Keratinocyte (primary cell): ENCODE results near the gene DSCAML1. TPM values are rescaled to one million over a fixed set of nuclear protein-coding genes. Genes with fewer than 3 reads are reported as not detected.

Experiments
- DNase-seq: peaks from one replicate; pipeline ENCODE4 v3.0.0-alpha.2; 2011; ENCODE audit warnings: low read depth, missing footprints, low spot score
- FAIRE-seq: peaks from 2 replicates; lab custom pipeline; 2011; peaks lifted over from hg19 to GRCh38; lab: Jason Lieb, UNC
- H2AFZ ChIP-seq: 2 replicates; pipeline ENCODE4 v1.6.0; 2012; ENCODE audit warnings: low read length, control low read depth, inconsistent platforms; ENCODE audit not compliant: control insufficient read depth
- H3K27ac ChIP-seq: 2 replicates; pipeline ENCODE4 v1.5.1; 2011; ENCODE audit warnings: low read length; ENCODE audit not compliant: control insufficient read depth, insufficient read depth
- H3K27me3 ChIP-seq: 3 replicates; pipeline ENCODE4 v1.6.0; 2011; ENCODE audit warnings: low read length; ENCODE audit not compliant: control insufficient read depth, insufficient read depth; ENCODE audit errors: extremely low read depth
- H3K36me3 ChIP-seq, 2 experiments: 2 replicates in 1 of 2; 3 replicates in 1 of 2; pipeline ENCODE4 v1.5.1; 2011; ENCODE audit warnings: low read length in 2 of 2, mild to moderate bottlenecking in 1 of 2; ENCODE audit not compliant: control insufficient read depth in 2 of 2, insufficient read depth in 2 of 2; ENCODE audit errors: extremely low read depth in 1 of 2
- H3K4me1 ChIP-seq: 3 replicates; pipeline ENCODE4 v1.5.1; 2011; ENCODE audit warnings: low read length; ENCODE audit not compliant: control insufficient read depth, insufficient read depth; ENCODE audit errors: extremely low read depth
- H3K4me2 ChIP-seq: 3 replicates; pipeline ENCODE4 v1.6.0; 2011; ENCODE audit warnings: low read depth, low read length; ENCODE audit not compliant: control insufficient read depth, insufficient read depth; ENCODE audit errors: extremely low read depth
- H3K4me3 ChIP-seq, 3 experiments: fragments of 200-600 bp in 1 of 3; sonication (generic) in 1 of 3; 2 replicates in 2 of 3; 3 replicates in 1 of 3; pipeline ENCODE4 v1.5.1; 2011 to 2016; ENCODE audit warnings: low read length in 3 of 3, mild to moderate bottlenecking in 3 of 3, control low read depth in 2 of 3, inconsistent platforms in 1 of 3, low read depth in 1 of 3, mixed read lengths in 1 of 3, mixed run types in 1 of 3, moderate library complexity in 1 of 3; ENCODE audit not compliant: control insufficient read depth in 2 of 3, insufficient read depth in 2 of 3; ENCODE audit errors: extremely low read depth in 1 of 3
- H3K79me2 ChIP-seq: 2 replicates; pipeline ENCODE4 v1.6.0; 2012; ENCODE audit warnings: low read length; ENCODE audit not compliant: control insufficient read depth, insufficient read depth
- H3K9ac ChIP-seq: 3 replicates; pipeline ENCODE4 v1.6.0; 2011; ENCODE audit warnings: low read length; ENCODE audit not compliant: control insufficient read depth, insufficient read depth; ENCODE audit errors: extremely low read depth
- H3K9me1 ChIP-seq: 3 replicates; pipeline ENCODE4 v1.6.0; 2011; ENCODE audit warnings: low read length; ENCODE audit not compliant: control insufficient read depth, insufficient read depth; ENCODE audit errors: extremely low read depth
- H3K9me3 ChIP-seq: 2 replicates; pipeline ENCODE4 v1.5.1; 2012; ENCODE audit warnings: low read depth, low read length; ENCODE audit not compliant: control insufficient read depth
- H4K20me1 ChIP-seq: 3 replicates; pipeline ENCODE4 v1.6.0; 2011; ENCODE audit warnings: low read length; ENCODE audit not compliant: control insufficient read depth, insufficient read depth; ENCODE audit errors: extremely low read depth
- EZH2 ChIP-seq: IDR thresholded peaks from one replicate; pipeline ENCODE4 v1.6.1; 2012; ENCODE audit warnings: inconsistent platforms, mild to moderate bottlenecking, low read length, moderate library complexity
- dilution Hi-C: fragments of 300-500 bp; cut with MboI; formaldehyde crosslinking; loops from one replicate; pipeline ENCODE4 v1.7.0; 2020; ENCODE audit warnings: low sequenced_read_pairs; ENCODE audit not compliant: extremely low pct_ligation_motif_present
- polyA plus RNA-seq, 5 experiments: library from polyadenylated mRNA; depleted of rRNA in 3 of 5; stranded (reverse) in 3 of 5; stranded (forward) in 1 of 5; unstranded in 1 of 5; fragments of >200 nt; gene quantifications; 1 replicate in 1 of 5; 2 replicates in 3 of 5; 3 replicates in 1 of 5; pipeline versions ENCODE4 v1.2.1 to v1.2.3, GENCODE V29; 2011 to 2012; ENCODE audit warnings: missing spikeins in 2 of 5, low read depth in 1 of 5, low replicate concordance in 1 of 5
- TF ChIP-seq, protein P1 (sequence below), 3 experiments: IDR thresholded peaks in 1 of 3; conservative IDR thresholded peaks in 1 of 3; optimal IDR thresholded peaks in 1 of 3; 2 replicates in 2 of 3; 3 replicates in 1 of 3; pipeline versions ENCODE3 to v1.5.1; 2011; ENCODE audit warnings: low read length in 3 of 3, mild to moderate bottlenecking in 3 of 3, moderate library complexity in 2 of 3, control low read depth in 1 of 3, inconsistent platforms in 1 of 3; ENCODE audit not compliant: insufficient read depth in 2 of 3; ENCODE audit errors: extremely low read depth in 1 of 3

DSCAML1 gene
- polyA plus RNA-seq, 1 donor (not counting 4 experiments of a cell fraction or from before 2014, with no cell fraction given), result not detected

DNA sequence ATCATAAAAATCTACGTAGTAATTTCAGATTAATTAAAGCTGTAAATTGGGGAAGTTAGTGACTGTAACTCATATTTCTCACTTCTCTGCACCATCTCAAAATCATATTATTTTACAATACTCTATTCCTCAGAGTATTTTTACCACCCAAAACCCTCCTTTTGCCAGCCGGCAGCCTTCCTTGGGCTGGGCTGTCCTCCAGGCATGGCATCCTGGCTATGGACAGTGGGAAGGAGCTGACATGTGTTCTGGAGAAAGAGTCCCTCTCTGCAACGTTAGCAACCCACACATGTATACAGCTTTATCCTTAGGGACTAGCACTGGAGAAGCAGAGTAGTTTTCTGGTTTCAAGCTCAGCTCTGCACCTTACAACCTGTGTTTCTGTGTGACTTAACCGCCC lies 86.8 kb downstream of the DSCAML1 start:
- no peak for FAIRE-seq
- TF ChIP-seq EZH2, result no peak
- TF ChIP-seq, protein P1, sequence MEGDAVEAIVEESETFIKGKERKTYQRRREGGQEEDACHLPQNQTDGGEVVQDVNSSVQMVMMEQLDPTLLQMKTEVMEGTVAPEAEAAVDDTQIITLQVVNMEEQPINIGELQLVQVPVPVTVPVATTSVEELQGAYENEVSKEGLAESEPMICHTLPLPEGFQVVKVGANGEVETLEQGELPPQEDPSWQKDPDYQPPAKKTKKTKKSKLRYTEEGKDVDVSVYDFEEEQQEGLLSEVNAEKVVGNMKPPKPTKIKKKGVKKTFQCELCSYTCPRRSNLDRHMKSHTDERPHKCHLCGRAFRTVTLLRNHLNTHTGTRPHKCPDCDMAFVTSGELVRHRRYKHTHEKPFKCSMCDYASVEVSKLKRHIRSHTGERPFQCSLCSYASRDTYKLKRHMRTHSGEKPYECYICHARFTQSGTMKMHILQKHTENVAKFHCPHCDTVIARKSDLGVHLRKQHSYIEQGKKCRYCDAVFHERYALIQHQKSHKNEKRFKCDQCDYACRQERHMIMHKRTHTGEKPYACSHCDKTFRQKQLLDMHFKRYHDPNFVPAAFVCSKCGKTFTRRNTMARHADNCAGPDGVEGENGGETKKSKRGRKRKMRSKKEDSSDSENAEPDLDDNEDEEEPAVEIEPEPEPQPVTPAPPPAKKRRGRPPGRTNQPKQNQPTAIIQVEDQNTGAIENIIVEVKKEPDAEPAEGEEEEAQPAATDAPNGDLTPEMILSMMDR (optimal IDR thresholded peaks at IDR 0.05 in 1 of 3, IDR thresholded peaks at IDR 0.05 in 1 of 3, conservative IDR thresholded peaks at IDR 0.05 in 1 of 3; ENCODE audit: extremely low read depth in 1 of 3, insufficient read depth in 2 of 3, low read length in 3 of 3), result no peak

DNA sequence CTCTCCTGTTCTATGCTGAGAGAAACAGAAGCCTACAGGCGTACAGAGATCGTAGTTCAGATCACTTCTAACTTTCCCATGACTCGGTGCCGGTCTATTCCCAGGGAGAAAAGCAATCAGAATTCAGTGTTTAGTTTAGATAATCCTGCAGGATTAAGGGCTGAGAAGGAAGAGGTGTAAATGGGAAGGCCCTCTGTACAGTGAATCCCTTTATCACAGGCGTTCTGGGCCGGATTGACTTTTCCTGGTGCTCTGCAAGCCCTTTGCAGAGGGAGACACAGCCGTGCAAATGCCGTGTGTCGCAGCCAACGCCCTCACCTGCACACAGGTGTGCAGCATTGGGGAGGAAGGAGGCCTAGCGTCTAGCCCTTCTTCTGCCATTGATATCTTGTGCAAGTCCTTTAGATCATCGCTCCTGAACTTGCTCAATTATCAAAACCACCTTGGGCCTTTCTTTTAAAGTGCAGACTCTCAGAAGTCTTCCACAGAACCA lies 90.6 kb downstream of the DSCAML1 start:
- no peaks in the 10 kb centered on the region for H4K20me1 ChIP-seq
- FAIRE-seq, result no peak
- TF ChIP-seq EZH2, result no peak
- TF ChIP-seq, protein P1 (optimal IDR thresholded peaks at IDR 0.05 in 1 of 3, IDR thresholded peaks at IDR 0.05 in 1 of 3, conservative IDR thresholded peaks at IDR 0.05 in 1 of 3; ENCODE audit: extremely low read depth in 1 of 3, insufficient read depth in 2 of 3, low read length in 3 of 3), result no peak

More for the DNA sequence above, 86.8 kb downstream of the DSCAML1 start:
- Histone ChIP-seq H3K9ac (no peak overlapping the region), H3K4me2 (no peak overlapping the region), H3K79me2 (no peaks in the 10 kb centered on the region), H3K4me3 (no peak overlapping the region), H3K9me3 (no peaks in the 10 kb centered on the region), H2AFZ (no peak overlapping the region), H3K27ac (no peak overlapping the region), H3K9me1 (no peaks in the 10 kb centered on the region), H3K36me3 (no peaks in the 10 kb centered on the region), H3K27me3 (peaks cover 10% of the 10 kb centered on the region), H3K4me1 (no peaks in the 10 kb centered on the region), H4K20me1 (no peaks in the 10 kb centered on the region)
- no peak for DNase-seq
- dilution Hi-C loops, result no loop called here

More for the DNA sequence above, 90.6 kb downstream of the DSCAML1 start:
- Histone ChIP-seq H3K79me2 (no peaks in the 10 kb centered on the region), H3K4me1 (no peaks in the 10 kb centered on the region), H3K27ac (no peak overlapping the region), H3K9ac (no peak overlapping the region), H3K9me3 (no peaks in the 10 kb centered on the region), H3K4me2 (no peak overlapping the region), H3K27me3 (peaks cover 7% of the 10 kb centered on the region), H3K36me3 (no peaks in the 10 kb centered on the region), H3K4me3 (no peak overlapping the region), H2AFZ (no peak overlapping the region), H3K9me1 (no peaks in the 10 kb centered on the region)
- dilution Hi-C loops, result no loop called here
- no peak for DNase-seq
